T-cell (primary cell): ENCODE measurements around the gene CRTC3. TPM values are rescaled to one million over a fixed set of nuclear protein-coding genes. Genes with fewer than 3 reads are reported as not detected.

Source experiments
- ATAC-seq, 4 experiments: fragments of 200-7000 bp in 3 of 4; fragments of 150-1000 bp in 1 of 4; cut with Tn5 transposase; replicated peaks in 1 of 4; 1 replicate in 3 of 4; 2 replicates in 1 of 4; pipeline ENCODE4 v1.10.0; 2021; ENCODE audit warnings: moderate library complexity in 3 of 4, mild to moderate bottlenecking in 2 of 4, moderate number of reproducible peaks in 1 of 4
- CTCF ChIA-PET, 2 donors: fragments of 300-600 bp; sonication (Branson Sonifier 250); formaldehyde crosslinking; loops; one replicate each; lab custom pipeline; 2022; ENCODE audit warnings: antibody characterized with exemption in 2 of 2; lab: Charles Lee
- POLR2A ChIA-PET, 2 donors: fragments of 300-600 bp; sonication (Branson Sonifier 250); formaldehyde crosslinking; loops; one replicate each; lab custom pipeline; 2022; ENCODE audit warnings: antibody characterized with exemption in 2 of 2; lab: Charles Lee
- DNase-seq, 35 experiments: peaks; one replicate each; pipeline versions ENCODE4 v3.0.0 to v3.0.0-alpha.2; 2013 to 2023
- H3K27ac ChIP-seq: one replicate; pipeline ENCODE4 v1.5.1; 2013; ENCODE audit warnings: low read length
- H3K27me3 ChIP-seq, 2 experiments: replicated peaks in 1 of 2; 1 replicate in 1 of 2; 2 replicates in 1 of 2; pipeline versions ENCODE4 v1.6.1 to v1.7.0; 2013; ENCODE audit warnings: low read length in 1 of 2, mixed read lengths in 1 of 2; ENCODE audit not compliant: control insufficient read depth in 2 of 2, insufficient read depth in 2 of 2; ENCODE audit errors: extremely low read depth in 1 of 2
- H3K36me3 ChIP-seq, 2 donors: 1 replicate in 1 of 2; 2 replicates in 1 of 2; pipeline versions ENCODE4 v1.6.1 to v1.7.0; 2013; ENCODE audit warnings: low read length in 1 of 2; ENCODE audit not compliant: control insufficient read depth in 2 of 2, insufficient read depth in 1 of 2; ENCODE audit errors: extremely low read depth in 1 of 2
- H3K4me1 ChIP-seq, 2 experiments: 1 replicate in 1 of 2; 2 replicates in 1 of 2; pipeline versions ENCODE4 v1.6.1 to v1.7.0; 2013; ENCODE audit warnings: low read length in 2 of 2, mixed read lengths in 1 of 2; ENCODE audit not compliant: insufficient read depth in 2 of 2, control insufficient read depth in 1 of 2; ENCODE audit errors: extremely low read depth in 1 of 2
- H3K4me3 ChIP-seq, 2 donors: 1 replicate in 1 of 2; 2 replicates in 1 of 2; pipeline versions ENCODE4 v1.5.1 to v1.7.0; 2013; ENCODE audit warnings: mild to moderate bottlenecking in 2 of 2, low read length in 1 of 2, moderate library complexity in 1 of 2; ENCODE audit not compliant: control insufficient read depth in 1 of 2; ENCODE audit errors: extremely low read depth in 1 of 2
- H3K9me3 ChIP-seq: 2 replicates; pipeline ENCODE4 v1.7.0; 2013
- H3K27ac Mint-ChIP-seq, 2 donors: one replicate each; pipeline ENCODE4 v1.8.0; 2020 to 2021; ENCODE audit warnings: mild to moderate bottlenecking in 2 of 2, mixed read lengths in 2 of 2
- H3K27me3 Mint-ChIP-seq, 2 donors: one replicate each; pipeline ENCODE4 v1.8.0; 2021 to 2022; ENCODE audit warnings: mixed read lengths in 2 of 2
- H3K36me3 Mint-ChIP-seq: one replicate; pipeline ENCODE4 v1.8.0; 2021; ENCODE audit warnings: mixed read lengths
- H3K4me1 Mint-ChIP-seq, 3 donors: one replicate each; pipeline ENCODE4 v1.8.0; 2020 to 2022; ENCODE audit warnings: mixed read lengths in 3 of 3, mild to moderate bottlenecking in 1 of 3
- H3K4me3 Mint-ChIP-seq, 3 donors: one replicate each; pipeline ENCODE4 v1.8.0; 2020 to 2022; ENCODE audit warnings: mild to moderate bottlenecking in 3 of 3, mixed read lengths in 3 of 3, moderate library complexity in 3 of 3
- H3K9me3 Mint-ChIP-seq, 3 donors: one replicate each; pipeline ENCODE4 v1.8.0; 2020 to 2022; ENCODE audit warnings: mixed read lengths in 3 of 3
- WGBS: methylation state at CpG from one replicate; pipeline ENCODE4 v1.1.5; 2013; ENCODE audit warnings: missing lambda C conversion rate; ENCODE audit not compliant: insufficient coverage; 5-methylcytosine and 5-hydroxymethylcytosine counted together
- total RNA-seq, 35 experiments: library from RNA in 6 of 35; stranded (reverse) in 6 of 35; fragments of 120-200 nt in 1 of 35; gene quantifications; one replicate each; pipeline versions ENCODE4 v1.2.1 to v1.2.4 and lab custom pipeline; 2013 to 2026

The CRTC3 gene
- total RNA-seq, 5 donors from 2014 or later (not counting 1 experiment from before 2014, with no cell fraction given), result 88.3 to 119 (median 89.1) TPM

DNA sequence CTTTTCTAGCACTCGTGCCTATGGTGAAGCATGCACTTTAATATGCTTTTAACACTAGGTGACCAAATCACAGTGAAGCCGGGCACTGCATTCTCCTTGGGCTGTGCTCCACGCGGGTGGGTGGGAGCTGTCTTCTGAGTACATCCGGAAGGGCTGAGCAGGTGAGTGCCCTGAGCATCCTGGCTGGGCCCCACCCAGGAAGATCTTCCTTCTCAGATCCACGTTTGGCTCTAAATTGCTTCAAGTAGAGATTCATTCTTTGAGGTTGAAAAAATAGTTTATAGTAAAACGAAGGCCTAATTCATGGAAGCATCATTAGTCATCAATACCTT, 113.5 kb downstream of the CRTC3 start:
- H3K4me1 ChIP-seq, result peaks cover 0 to 8% of the 10 kb centered on the region in 2 experiments
- H3K27ac Mint-ChIP-seq, result peak overlapping the region in 1 of 2 donors; percentile 24
- H3K4me1 Mint-ChIP-seq, result peaks cover 3 to 19% (median 11%) of the 10 kb centered on the region in 3 donors
- H3K36me3 ChIP-seq, result peaks cover 15 to 51% of the 10 kb centered on the region in 2 donors
- H3K9me3 ChIP-seq, result no peaks in the 10 kb centered on the region
- no peak overlapping the region for H3K27ac ChIP-seq
- no peaks in the 10 kb centered on the region for H3K9me3 Mint-ChIP-seq
- CTCF ChIA-PET, result no interaction called here
- peaks cover 34% of the 10 kb centered on the region for H3K36me3 Mint-ChIP-seq
- ATAC-seq (no peak), DNase-seq (no peak)
- POLR2A ChIA-PET, result no interaction called here
- no peaks in the 10 kb centered on the region for H3K27me3 Mint-ChIP-seq
- no peaks in the 10 kb centered on the region for H3K27me3 ChIP-seq
- no peak overlapping the region for H3K4me3 ChIP-seq
- 93% methylated on average over 5 of the region's 7 CpGs for WGBS
- H3K4me3 Mint-ChIP-seq, result no peak overlapping the region

DNA sequence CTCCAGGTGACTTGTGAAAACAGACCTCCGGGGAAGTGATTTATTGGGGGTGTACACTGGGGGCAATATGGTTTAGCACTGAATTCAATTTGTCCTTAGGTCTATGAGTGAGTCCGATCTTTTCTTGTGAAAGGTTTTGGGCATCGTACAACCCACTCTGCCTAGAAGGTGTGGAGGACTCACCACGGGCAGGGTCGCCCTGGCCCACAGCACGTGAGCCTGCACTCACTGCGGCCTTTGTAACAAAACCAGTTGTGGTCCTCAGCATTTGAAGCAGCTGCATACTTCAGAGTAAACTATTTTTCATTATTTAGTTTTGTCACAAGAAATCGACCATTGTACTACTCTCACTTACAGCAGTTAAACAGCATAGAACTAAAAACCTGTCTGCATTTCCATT, 114.8 kb downstream of the CRTC3 start:
- Mint-ChIP-seq H3K27me3 (no peaks in the 10 kb centered on the region), H3K27ac (peak overlapping the region in 1 of 2 donors; percentile 57), H3K4me3 (no peak overlapping the region), H3K36me3 (peaks cover 28% of the 10 kb centered on the region), H3K4me1 (peaks cover 11 to 25% (median 21%) of the 10 kb centered on the region in 3 donors), H3K9me3 (no peaks in the 10 kb centered on the region)
- Histone ChIP-seq H3K27me3 (peaks cover 0 to 6% of the 10 kb centered on the region in 2 experiments), H3K27ac (no peak overlapping the region), H3K9me3 (no peaks in the 10 kb centered on the region), H3K4me3 (no peak overlapping the region), H3K4me1 (peaks cover 0 to 19% of the 10 kb centered on the region in 2 experiments), H3K36me3 (peaks cover 6 to 41% of the 10 kb centered on the region in 2 donors)
- DNase-seq (no peak), ATAC-seq (no peak)
- ChIA-PET CTCF (no interaction called here), POLR2A (interaction anchor here in 1 of 2 donors (0.7 kb wide), 1 partner anchor 29 kb away, joined by 3 read pairs; no protein-coding TSS in a partner anchor)
- WGBS, result 100% methylated on average over 6 of the region's 8 CpGs

DNA sequence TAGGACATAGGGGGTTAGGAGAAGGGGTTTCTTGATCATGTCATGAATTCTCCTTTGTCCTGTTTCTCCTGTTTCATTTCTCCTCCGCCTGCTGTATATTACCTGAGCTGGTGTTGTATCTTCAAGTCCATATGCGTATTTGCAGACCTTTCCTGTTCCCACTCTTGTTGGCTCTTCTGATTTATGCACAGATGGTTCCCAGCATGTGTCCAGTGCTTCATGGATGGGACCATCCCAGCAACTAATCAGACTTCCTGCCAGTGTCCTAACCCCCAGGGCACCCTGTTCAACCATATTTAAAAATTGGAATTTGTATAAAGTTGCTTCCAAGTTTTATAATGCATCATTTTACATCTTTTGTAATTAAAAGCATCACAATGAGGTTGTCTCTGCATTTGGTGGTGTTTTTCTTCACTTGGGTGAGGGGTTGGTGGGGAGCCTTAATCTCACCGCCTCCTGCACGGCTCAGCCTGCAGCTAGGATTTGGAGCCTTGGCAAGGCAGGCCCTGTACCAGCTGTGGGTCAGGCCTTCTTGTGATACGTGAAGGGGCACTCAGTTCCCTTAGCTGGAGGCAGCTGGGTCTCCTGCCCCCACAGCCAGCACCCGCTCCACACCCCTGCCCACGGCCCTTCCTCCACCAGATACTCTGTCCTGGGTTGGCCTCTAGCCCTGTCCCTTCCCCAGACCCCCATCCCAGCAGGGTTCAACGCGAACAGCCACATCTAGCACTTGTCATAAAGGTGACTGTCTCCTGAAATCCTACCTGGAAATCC, 115.4 kb downstream of the CRTC3 start:
- Mint-ChIP-seq H3K36me3 (peaks cover 28% of the 10 kb centered on the region), H3K4me3 (no peak overlapping the region), H3K4me1 (peaks cover 18 to 32% (median 28%) of the 10 kb centered on the region in 3 donors), H3K9me3 (no peaks in the 10 kb centered on the region), H3K27me3 (no peaks in the 10 kb centered on the region), H3K27ac (peak overlapping the region in 1 of 2 donors; percentile 18)
- 95% methylated on average over 9 of the region's 9 CpGs for WGBS
- no peaks in the 10 kb centered on the region for H3K9me3 ChIP-seq
- ATAC-seq (no peak), DNase-seq (no peak)
- H3K4me1 ChIP-seq, result peaks cover 6 to 19% of the 10 kb centered on the region in 2 experiments
- ChIA-PET POLR2A (no interaction called here), CTCF (interaction anchor here in 1 of 2 donors (0.5 kb wide), 1 partner anchor 107 kb away, joined by 3 read pairs; no protein-coding TSS in a partner anchor)
- peaks cover 0 to 6% of the 10 kb centered on the region in 2 experiments for H3K27me3 ChIP-seq
- no peak overlapping the region for H3K27ac ChIP-seq
- H3K36me3 ChIP-seq, result peaks cover 6 to 38% of the 10 kb centered on the region in 2 donors
- H3K4me3 ChIP-seq, result no peak overlapping the region

DNA sequence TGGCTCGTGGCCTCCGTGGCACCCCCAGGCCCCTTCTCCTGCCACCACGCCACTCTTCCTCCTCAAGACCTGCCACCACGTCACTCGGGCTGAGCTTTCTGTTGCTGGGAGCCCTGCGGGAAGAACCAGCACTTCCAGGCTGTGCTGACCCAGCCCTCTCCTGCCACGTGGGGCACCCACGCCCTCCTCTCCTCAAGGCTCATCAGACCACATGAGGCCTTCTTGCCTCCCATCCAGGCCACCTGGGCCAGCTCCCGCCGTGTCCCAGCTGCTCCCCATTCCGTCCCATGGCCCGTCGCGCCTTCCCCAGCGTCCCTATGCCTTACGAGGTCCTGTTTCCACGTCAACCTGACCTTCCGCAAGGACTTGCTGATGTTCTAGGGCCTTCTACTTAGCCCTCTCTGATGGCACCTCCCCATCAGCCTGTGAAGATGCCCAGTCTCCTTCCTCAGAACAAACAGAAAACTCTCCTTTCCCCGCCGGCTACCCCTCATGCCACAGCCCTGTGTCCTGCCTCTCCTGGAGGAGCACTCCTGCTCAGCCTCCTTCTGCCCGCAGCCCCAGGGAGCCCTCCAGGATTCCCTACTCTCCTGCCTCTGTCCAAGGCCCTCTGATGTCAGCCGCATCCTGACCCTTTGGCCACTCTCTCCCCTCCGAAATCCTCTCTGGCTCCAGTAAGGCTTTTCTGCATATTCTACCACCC, 116.3 kb downstream of the CRTC3 start:
- Mint-ChIP-seq H3K27me3 (no peaks in the 10 kb centered on the region), H3K9me3 (no peaks in the 10 kb centered on the region), H3K4me1 (peaks cover 23 to 40% (median 36%) of the 10 kb centered on the region in 3 donors), H3K4me3 (no peak overlapping the region), H3K36me3 (peaks cover 25% of the 10 kb centered on the region), H3K27ac (peak overlapping the region; percentile 23 to 44)
- DNase-seq, result no peak
- CTCF ChIA-PET, result interaction anchor here in 1 of 2 donors (0.5 kb wide), 1 partner anchor 108 kb away, joined by 3 read pairs; no protein-coding TSS in a partner anchor
- no peak overlapping the region for H3K4me3 ChIP-seq
- no peak overlapping the region for H3K27ac ChIP-seq
- peaks cover 4 to 29% of the 10 kb centered on the region in 2 donors for H3K36me3 ChIP-seq
- H3K27me3 ChIP-seq, result peaks cover 0 to 6% of the 10 kb centered on the region in 2 experiments
- H3K4me1 ChIP-seq, result peaks cover 6 to 19% of the 10 kb centered on the region in 2 experiments
- 89% methylated on average over 23 of the region's 23 CpGs for WGBS
- POLR2A ChIA-PET, result interaction anchor here in 1 of 2 donors (0.5 kb wide), 1 partner anchor 260 kb away, joined by 8 read pairs; no protein-coding TSS in a partner anchor
- no peaks in the 10 kb centered on the region for H3K9me3 ChIP-seq
- ATAC-seq, result no peak

DNA sequence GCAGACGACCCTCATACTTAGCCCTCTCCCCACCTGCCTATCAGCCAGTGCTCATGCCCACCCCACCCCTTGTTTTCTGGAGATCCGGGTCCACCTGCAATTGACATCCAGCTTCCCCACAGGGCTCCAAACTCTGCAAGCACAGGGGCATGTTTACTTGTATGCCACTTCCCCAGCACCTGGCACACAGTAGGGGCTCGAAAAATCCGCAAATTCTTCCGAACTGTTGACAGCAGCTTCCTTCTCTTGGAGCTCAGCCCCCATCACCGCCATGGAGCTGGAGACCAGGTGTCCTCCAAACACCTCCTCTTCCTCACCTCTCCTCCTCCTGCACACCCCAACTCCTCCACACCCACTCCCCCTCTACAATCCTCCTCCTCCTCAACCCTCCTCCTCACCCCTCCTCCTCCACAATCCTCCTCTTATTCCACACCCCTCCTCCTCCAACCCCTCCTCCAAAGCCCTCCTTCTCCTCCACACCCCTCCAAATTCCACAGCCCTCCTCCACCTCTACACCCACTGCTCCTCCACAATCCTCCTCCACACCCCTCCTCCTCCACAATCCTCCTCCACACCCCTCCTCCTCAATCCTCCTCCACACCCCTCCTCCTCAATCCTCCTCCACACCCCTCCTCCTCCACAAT, 117.1 kb downstream of the CRTC3 start:
- WGBS, result 81% methylated on average over 5 of the region's 6 CpGs
- H3K36me3 Mint-ChIP-seq, result peaks cover 22% of the 10 kb centered on the region
- H3K4me3 ChIP-seq, result no peak overlapping the region
- H3K4me1 Mint-ChIP-seq, result peaks cover 23 to 40% (median 39%) of the 10 kb centered on the region in 3 donors
- H3K9me3 ChIP-seq, result no peaks in the 10 kb centered on the region
- peaks cover 0 to 8% of the 10 kb centered on the region in 2 experiments for H3K27me3 ChIP-seq
- no peak overlapping the region for H3K4me3 Mint-ChIP-seq
- DNase-seq, result no peak
- ATAC-seq, result no peak
- no peaks in the 10 kb centered on the region for H3K9me3 Mint-ChIP-seq
- CTCF ChIA-PET, result no interaction called here
- no peaks in the 10 kb centered on the region for H3K27me3 Mint-ChIP-seq
- H3K4me1 ChIP-seq, result peaks cover 6 to 19% of the 10 kb centered on the region in 2 experiments
- no peak overlapping the region for H3K27ac ChIP-seq
- POLR2A ChIA-PET, result no interaction called here
- peaks cover 3 to 24% of the 10 kb centered on the region in 2 donors for H3K36me3 ChIP-seq
- H3K27ac Mint-ChIP-seq, result peak overlapping the region in 1 of 2 donors; percentile 23

DNA sequence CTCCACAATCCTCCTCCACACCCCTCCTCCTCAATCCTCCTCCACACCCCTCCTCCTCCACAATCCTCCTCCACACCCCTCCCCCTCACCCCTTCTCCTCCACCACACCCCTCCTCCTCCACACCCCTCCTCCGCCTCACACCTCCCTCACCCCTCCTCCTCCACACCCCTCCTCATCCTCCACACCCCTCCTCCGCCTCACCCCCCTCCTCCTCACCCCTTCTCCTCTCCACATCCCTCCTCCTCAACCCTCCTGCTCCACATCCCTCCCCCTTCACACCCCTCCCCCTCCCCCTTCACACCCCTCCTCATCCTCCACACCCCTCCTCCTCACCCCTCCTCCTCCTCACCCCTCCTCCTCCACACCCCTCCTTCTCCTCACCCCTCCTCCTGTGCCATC, 117.6 kb downstream of the CRTC3 start:
- Histone ChIP-seq H3K27me3 (peaks cover 0 to 8% of the 10 kb centered on the region in 2 experiments), H3K9me3 (no peaks in the 10 kb centered on the region), H3K4me1 (peaks cover 6 to 19% of the 10 kb centered on the region in 2 experiments), H3K4me3 (no peak overlapping the region), H3K36me3 (peaks cover 3 to 18% of the 10 kb centered on the region in 2 donors), H3K27ac (no peak overlapping the region)
- WGBS, result 50% methylated on average over 1 of the region's 2 CpGs
- H3K4me3 Mint-ChIP-seq, result no peak overlapping the region
- ChIA-PET CTCF (interaction anchor here (0.5 to 1.5 kb wide), 22 partner anchors 10 to 624 kb away, joined by 3 to 23 read pairs (median 4); partner anchors contain the start of genes BLM (in 1 of the 2), HDDC3 (in 1 of the 2) and UNC45A (in 1 of the 2)), POLR2A (no interaction called here)
- H3K4me1 Mint-ChIP-seq, result peaks cover 23 to 40% (median 39%) of the 10 kb centered on the region in 3 donors
- ATAC-seq, result no peak
- no peaks in the 10 kb centered on the region for H3K27me3 Mint-ChIP-seq
- no peak for DNase-seq
- no peaks in the 10 kb centered on the region for H3K9me3 Mint-ChIP-seq
- no peak overlapping the region for H3K27ac Mint-ChIP-seq
- H3K36me3 Mint-ChIP-seq, result peaks cover 17% of the 10 kb centered on the region
